HG03457 (cell line): ENCODE data around the gene KCNMB2.
"Not testable (repeated sequence)": the region's sequence is repeated elsewhere in the genome, so short reads cannot be mapped to it uniquely, and the experiment has no call there.

ENCODE experiments used
- ATAC-seq: cut with Tn5 transposase; IDR thresholded peaks from one replicate; pipeline ENCODE4 v1.9.1; 2021; ENCODE audit warnings: moderate number of reproducible peaks; ENCODE audit not compliant: unreplicated experiment

The KCNMB2 gene

DNA sequence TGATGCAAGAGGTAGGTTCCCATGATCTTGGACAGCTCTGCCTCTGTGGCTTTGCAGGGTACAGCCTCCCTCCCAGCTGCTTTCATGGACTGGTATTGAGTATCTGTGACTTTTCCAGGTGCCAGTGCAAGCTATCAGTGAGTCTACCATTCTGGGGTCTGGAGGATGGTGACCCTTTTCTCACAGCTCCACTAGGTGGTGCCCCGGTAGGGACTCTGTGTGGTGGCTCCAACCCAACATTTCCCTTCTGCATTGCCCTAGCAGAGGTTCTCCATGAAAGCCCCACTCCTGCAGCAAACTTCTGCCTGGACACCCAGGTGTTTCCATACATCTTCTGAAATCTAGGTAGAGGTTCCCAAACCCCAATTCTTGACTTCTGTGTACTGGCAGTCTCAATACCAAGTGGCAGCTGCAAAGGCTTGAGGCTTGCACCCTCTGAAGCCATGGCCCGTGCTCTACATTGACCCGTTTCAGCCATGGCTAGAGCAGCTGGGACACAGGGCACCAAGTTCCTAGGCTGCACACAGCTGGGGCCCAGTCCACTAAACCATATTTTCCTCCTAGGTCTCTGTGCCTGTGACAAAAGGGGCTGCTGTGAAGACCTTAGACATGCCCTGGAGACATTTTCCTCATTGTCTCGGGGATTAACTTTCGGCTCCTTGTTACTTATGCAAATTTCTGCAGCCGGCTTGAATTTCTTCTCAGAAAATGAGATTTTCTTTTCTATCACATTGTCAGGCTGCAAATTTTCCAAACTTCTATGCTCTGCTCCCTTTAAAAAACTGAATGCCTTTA, 209.8 kb downstream of the KCNMB2 start:
- ATAC-seq, result not testable (repeated sequence)

DNA sequence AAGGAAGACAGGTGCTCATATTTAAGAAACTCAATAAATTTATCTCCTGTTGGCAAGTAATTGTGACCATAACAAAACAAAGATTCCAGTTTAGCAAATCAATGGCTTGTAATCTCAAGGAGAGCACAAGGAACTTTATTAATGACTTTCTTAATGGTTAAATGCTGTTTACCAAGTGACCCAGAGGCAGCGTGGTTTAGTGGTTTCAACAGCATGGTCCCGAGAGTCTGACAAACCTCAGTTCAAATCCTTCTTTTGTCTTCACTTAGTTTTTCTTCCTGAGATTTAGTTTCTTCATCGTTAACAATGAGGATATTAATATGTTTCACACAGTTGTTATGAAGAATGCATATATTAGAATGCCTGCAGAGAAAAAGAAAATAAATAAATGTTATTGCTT, 212.6 kb downstream of the KCNMB2 start:
- no peak for ATAC-seq

DNA sequence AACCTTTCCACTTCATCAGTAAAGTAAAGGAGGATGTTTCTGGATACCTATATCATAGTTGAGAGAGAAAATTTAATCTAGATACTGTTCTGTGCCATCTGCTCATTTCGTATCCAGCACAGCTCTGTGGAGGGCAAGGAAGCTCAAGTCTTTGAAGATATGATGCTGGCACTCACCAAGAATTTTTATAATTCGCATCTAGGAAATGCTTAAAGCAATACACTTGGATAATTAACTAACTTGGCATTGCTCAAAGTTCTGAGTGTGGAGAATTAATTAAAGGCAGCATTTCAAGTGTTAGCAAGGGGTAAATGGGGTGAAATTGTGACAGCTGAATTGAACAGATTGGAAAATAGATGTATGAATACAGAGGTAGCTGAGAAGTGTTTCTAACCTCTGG, 213.2 kb downstream of the KCNMB2 start:
- no peak for ATAC-seq

DNA sequence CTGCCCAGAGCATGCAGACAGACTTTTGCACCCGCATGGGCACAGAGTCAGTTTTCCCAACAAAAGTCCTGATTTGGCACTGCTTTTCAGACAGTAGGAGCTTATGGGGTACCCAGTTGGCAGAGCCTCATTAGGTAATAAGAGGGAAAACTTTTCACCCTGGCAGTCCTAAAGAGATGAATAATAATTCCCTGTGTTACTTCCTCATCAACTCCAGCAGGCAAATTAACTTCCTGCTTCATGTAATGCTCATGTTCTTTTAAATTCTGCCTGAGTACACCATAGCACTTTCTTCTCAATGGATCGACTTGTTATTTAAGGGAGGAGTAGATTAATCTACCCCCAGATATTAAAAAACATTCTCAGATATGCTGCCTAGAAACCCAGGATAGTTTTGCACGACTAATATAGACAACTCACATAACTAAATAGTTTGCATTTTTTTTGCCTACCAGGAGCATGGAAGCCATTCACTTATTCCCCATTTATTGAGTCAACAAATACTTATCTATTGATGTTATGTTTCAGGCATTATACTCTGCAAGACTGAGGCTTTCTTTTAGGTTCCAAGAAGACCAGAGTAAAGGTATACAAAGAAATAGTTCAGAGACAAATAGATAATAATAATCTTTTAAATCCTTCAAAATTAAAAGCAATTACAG, 214.5 kb downstream of the KCNMB2 start:
- no peak for ATAC-seq

DNA sequence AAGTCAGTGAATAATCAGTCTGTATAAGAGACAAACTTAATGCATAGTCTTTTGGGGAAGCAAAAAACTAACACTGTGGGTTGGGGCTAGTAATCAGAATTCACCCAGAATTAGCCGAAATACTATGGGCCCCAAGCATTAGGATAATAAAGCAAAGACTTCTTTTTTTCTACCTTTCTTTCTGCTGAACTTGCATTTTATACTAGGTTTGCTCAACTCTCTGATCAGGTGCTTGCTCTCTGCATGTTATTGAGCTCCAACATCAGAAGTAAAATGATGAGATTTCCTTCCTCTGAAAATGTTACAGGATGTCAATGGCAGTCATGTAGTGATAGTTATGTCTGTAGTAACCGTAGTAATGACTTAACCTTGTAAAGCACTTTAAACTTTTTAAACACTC, 216.6 kb downstream of the KCNMB2 start:
- ATAC-seq, result no peak

DNA sequence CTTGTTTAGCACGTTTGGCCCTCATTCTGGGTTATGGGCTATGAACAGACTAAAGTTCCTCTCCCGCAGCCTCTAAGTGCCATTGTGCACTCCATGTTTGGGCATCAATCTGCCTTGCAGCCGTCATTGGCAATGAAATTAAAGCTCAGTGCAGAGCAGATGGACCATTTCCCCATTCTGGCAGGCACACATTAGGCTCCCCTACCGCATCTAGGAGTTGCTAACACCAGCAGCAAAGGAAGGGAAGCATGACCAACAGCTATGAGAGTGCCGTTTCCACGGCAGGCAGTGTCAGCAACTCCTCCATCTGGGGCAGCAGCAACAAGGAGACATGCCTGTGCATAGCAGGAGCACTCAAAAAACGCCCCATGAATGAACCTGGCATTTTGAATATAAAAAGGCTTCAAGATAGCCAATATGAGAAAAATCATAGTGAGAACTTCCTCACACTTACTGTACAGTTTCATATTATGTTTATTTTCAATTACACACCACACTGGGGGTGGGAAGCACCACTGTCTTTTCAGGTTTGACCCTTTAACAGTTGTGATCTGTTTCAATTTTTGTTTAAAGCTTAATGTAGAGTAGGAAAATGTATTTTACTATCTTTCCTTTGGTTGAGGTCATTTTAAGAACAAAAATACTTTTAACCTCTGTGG, 218.7 kb downstream of the KCNMB2 start:
- no peak for ATAC-seq

DNA sequence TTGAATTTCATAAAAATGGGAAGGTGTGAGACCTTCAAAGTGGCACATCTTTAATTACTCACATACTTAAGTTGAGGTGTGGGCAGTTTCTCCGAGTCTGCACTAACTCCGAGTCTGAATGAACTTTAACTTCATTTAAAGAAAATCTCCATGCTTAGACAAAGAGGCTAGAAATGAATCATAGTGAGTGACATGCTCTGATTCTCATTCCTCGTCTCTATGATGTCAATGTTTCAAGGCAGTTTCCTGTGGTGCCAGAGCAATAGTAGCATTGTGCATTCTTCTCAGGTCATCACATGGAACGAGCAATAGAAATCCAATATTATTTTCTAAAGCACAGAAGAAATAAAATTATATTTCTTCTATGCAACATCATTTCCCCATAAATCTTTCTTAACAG, 224.8 kb downstream of the KCNMB2 start:
- ATAC-seq, result no peak

DNA sequence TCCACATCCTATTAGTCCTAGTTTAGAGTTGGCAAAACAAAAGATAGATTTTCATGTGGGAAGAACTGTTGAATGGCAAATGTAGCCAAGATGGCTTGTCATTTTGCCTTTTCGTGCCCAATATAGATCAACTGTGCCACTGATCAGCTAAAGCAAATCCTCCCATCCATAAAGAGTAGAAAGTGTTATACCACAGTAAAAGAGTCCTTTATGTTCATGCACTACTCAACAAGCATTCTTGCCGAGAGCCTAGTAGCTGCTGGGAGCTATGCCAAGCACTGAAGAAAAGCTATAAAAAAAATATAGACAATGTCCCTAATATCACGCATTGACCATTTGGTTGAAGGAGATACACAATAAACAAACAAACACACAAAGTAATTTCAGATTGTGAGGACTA, 225.2 kb downstream of the KCNMB2 start:
- no peak for ATAC-seq

DNA sequence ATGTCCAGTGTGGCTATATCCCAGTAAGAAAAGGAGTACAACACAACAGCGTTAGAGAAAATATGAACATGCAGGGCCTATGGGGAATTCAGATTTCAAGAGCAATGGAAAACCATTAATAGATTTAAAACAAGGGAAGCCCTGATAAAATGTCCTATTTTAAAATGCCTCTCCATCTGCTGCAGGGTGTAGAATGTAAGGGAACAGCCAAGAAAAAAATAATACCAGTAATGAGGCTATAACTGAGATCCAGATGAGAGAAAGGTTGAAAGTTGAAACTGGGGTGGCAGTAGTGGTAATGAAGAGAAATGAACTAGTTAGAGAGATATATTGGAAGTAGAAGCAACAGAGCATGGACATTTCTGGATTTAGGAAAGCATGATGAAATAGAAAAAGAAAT, 226.1 kb downstream of the KCNMB2 start:
- no peak for ATAC-seq

DNA sequence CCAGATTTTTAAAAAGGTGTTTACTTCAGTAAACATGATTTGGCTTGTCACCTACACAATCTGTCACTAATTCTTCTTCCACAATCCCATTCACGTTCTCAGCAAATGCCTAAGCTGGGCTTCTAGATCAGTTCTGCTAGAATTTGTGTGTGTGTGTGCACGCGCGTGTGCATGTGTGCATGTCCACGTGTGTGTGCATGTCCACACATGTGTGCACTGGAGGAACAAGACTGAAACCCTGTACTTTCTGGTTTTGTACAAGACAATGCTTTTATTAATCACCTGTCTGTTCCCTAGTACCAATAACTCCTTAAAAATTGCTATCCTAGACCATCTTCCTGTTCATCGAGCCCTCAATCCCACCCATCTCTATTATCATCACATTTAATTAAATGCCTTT, 229.2 kb downstream of the KCNMB2 start:
- ATAC-seq, result no peak

DNA sequence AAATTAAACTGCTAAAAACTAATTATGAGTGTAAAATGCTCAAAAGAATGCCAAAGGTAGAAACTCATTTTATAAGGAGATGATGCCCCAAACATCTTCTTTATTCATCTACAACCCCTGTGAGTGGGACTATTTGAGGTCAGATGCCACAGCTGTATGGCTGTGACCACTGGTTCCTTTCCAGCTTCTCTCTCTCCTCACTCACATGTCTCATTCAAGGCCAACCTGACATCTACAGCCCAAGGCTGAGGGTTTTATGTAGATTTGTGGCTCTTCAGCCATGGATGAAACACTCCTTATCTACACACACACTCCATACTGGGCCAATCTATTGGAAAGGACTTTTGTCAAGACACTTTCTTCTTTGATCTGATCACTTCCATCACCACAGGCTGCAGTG, 231.3 kb downstream of the KCNMB2 start:
- no peak for ATAC-seq

DNA sequence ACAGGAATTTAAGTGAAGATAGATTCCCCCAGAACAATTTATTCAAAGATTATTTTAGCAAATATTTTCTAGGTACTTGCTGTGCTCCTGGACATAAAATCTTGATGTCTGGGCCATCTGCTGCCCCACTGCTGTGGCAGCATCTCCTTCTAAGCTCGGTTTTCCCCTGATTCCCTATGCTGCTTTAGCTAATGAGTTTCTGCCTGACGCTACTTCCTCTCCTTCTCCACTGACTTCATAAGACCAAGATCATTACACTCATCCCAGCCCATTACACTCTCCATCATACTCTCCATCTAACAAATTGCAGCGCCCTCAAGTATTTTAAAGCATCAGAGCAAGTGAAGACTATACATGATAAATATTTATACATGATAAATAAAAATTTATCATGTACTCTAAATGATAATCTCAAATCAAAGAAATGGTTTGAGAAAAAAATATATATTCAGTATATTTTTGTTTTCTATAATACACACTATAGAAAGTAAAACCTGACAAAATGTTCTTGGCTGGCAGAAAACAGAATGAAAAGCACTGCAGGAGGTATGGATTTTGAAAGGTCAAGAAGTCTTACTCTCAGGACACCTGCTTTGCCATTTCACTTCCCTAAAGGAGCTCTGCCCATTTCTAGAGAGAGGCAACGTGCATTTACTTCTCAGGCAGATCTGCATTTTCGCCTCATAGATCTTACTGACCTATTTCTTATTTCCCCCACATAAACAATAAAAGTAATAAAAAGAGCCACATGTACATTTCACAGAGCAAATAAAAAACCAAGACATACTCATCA, 232.0 kb downstream of the KCNMB2 start:
- no peak for ATAC-seq

DNA sequence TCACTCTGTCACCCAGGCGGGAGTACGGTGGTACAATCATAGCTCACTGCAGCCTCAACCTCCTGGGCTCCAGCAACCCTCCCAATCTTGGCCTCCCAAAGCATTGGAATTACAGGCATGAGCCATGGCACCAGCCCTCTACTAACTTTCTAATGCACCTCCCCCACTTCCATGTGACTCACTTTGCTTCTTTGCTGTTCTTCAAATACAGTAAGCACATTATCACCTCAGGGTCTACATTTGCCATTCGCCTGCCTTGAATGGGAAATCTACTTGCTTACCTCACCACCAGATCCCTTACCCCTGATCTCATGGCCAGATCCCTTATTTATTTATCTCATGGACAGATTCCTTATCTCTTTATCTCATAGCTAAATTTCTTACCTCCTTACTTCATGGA, 235.3 kb downstream of the KCNMB2 start:
- no peak for ATAC-seq

DNA sequence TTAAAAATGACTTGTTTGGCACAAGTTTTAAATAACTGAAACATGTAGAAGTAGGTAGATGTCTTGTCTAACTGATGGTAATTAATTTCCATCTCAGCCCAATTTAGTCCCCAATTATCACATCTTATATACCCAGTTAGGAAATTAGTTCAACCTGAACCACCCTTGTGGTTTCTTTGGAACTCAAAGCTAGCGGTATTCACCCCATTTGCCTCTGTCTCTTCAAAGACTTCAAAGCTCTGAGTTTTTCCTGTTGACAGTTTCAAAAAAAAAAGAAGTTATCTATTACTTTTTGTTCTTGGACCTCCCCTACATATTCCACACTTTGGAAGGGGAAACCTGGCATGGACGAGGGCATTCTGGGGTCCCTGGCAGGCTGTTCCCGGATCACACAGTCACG, 236.5 kb downstream of the KCNMB2 start:
- ATAC-seq, result no peak

DNA sequence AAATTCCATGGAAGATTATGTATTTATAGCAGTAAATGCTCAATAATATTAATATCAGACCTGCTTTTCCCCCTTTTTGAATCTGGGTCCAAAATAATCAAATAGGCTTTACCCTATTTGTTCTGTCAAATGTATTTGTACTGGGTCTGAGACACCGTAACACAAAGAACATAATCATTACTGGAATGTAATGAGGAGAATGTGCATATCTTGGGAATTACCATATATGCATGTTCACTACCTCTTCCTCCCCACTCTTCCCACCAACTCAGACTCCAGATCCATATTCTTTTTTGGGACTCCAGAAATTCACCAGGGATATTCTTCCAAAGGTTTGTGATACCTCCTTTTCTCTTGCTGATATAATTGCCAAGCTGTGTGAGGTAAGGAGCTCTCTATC, 237.1 kb downstream of the KCNMB2 start:
- no peak for ATAC-seq

DNA sequence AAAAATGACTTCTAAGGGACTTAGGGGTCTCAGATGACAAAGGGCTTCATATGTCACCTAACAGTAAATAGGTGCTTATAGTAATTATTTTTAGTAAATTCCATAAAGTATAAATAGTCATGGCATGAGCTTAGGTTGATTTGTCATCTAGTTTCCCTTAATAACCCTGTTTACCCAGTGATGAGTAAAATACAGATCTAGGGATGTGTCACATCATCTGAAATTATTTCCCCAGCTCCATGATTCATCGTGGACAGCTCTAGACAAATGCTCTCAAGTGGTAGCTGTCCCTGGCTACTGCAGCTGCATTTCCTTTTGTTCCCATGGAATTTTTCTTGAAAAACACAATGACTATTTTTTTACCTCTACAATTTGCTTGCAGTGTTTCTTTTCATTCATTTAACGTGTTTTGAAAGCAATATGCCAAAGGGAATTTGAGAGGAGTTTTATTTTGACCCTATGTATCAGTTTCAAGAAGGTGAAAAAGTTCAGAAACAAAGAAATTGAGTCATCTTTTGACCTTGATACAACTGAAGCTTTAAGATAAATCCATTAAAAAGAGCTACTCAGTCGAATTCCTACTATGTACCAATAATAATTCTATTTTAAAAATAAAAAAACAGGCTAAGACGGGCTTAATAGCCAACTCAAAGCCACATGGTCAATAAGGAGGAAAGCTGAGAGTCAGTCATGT, 241.6 kb downstream of the KCNMB2 start:
- no peak for ATAC-seq

DNA sequence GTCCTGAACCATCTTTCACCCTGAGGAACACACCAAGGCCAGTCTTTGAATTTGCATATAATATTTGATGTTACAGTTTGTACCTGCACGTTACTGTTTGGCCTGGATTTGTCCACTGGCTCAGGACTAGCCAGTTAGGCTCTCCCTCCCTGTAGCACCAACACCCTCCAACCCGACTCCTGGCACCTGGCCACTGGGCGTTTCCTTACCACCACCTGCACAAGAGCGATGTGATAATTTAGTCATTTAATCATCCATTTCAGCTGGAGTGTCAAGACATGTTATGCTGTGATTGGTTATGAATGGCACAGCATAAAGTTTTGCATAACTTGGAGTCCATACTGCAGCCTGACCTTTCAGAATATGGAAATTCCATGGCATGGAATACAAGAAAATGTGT, 242.4 kb downstream of the KCNMB2 start:
- ATAC-seq, result no peak

DNA sequence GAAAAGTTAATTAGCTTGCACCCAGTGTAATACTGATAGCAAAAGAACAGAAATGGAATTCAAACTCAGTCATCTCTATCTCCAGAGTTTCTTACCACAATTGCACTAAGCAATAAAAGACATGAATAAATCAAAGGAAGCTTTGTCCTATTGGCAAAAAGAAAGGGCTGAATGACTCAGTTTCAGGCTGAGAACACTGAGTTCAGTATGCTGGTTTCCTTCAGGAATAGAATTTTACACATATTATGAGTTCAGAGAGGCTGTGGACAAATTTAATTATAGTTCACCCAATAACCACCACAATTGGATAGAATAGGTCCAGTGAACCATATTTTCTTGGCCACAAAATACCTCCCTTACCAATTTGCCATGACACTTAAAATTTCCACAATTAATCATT, 249.7 kb downstream of the KCNMB2 start:
- ATAC-seq, result no peak

DNA sequence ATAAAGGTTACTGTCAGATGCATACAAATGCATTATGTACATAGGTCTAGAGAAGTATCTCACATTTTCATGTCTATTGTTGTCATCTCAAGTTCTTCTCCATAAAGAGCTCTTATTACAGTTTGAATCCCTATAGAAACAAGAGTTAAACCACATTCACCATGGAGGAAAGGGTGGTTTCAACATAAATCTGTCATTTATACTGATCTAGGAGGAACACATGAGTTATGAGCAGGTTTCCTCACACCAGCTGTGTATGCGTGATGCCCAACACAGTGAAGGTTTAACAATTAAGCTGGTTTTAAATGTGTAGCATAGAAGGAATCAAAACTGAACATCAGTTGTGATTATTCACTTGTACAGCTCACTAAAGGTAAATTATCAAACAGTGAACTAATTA, 251.7 kb downstream of the KCNMB2 start:
- no peak for ATAC-seq

DNA sequence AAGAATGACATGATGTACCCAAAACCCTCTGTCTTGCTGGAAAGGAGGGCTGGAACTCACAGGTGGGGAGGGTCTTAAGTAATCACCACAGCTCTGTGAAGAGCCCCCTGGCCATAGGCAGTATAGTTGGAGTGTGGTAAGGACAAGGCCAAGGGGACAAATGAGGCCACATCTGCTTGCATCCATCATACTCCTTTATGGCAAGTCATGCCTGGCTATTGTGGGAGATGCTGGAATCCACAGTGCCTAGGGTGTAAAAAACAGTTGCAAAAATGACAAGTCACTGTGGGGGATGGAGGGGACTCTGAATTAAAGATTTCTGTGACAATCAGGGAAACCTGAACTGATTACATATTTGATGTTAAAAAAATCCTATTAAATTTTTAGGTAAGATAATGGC, 258.5 kb downstream of the KCNMB2 start:
- no peak for ATAC-seq

DNA sequence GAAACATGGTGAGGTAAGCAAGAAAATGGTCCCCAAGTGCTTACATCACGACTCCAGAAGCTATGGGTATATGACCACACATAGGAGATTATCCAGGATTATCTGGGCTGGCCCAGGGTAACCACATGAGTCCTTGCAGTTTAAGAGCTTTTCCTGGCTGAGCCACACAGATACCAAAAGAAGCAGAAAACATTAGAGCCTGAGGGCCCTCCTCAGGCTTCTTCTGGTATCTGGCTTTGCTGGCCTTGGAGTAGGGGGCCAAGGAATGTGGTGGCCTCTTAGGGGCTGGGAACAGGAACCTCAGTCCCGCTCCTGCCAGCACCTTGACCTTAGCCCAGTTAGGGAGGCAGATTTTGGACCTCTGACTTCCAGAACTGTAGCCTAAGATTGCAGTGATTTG, 259.1 kb downstream of the KCNMB2 start:
- ATAC-seq, result no peak
